GM19193 (cell line): ENCODE results near the gene CACNA1C.

ENCODE experiments used
- POLR2A ChIP-seq: IDR thresholded peaks from 4 replicates; pipeline ENCODE4 v1.6.1; 2011; ENCODE audit not compliant: insufficient read depth, insufficient read length; ENCODE audit errors: extremely low read depth

The CACNA1C gene

GRCh38 chr12:2240390-2240789, 187.6 kb downstream of the CACNA1C start:
- TF ChIP-seq POLR2A, result no peak

GRCh38 chr12:2240984-2241383, 188.2 kb downstream of the CACNA1C start:
- no peak for TF ChIP-seq POLR2A

- no peak for TF ChIP-seq POLR2A
These were observed 189.4 kb downstream of the CACNA1C start for GRCh38 chr12:2242216-2242615.

GRCh38 chr12:2242816-2243215, 190.0 kb downstream of the CACNA1C start:
- no peak for TF ChIP-seq POLR2A

DNA sequence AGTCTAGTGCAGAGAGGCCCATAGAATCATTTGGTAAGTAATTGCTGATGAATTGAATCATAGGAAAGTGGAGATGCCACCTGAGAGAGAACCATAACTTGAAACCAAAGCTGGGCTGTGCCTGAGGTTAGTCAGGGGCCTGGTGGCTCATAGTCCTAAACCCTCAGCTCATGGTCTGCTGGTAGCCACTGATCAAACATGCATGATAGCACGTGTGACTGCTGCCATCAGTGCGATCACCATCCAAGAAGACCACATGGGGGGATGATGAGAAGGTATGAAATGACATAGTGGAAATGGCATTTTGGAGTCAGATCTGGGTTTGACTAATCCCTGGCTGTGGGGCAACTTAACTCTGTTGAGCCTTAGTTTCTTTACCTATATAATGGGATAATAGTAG, 190.5 kb downstream of the CACNA1C start:
- no peak for TF ChIP-seq POLR2A

DNA sequence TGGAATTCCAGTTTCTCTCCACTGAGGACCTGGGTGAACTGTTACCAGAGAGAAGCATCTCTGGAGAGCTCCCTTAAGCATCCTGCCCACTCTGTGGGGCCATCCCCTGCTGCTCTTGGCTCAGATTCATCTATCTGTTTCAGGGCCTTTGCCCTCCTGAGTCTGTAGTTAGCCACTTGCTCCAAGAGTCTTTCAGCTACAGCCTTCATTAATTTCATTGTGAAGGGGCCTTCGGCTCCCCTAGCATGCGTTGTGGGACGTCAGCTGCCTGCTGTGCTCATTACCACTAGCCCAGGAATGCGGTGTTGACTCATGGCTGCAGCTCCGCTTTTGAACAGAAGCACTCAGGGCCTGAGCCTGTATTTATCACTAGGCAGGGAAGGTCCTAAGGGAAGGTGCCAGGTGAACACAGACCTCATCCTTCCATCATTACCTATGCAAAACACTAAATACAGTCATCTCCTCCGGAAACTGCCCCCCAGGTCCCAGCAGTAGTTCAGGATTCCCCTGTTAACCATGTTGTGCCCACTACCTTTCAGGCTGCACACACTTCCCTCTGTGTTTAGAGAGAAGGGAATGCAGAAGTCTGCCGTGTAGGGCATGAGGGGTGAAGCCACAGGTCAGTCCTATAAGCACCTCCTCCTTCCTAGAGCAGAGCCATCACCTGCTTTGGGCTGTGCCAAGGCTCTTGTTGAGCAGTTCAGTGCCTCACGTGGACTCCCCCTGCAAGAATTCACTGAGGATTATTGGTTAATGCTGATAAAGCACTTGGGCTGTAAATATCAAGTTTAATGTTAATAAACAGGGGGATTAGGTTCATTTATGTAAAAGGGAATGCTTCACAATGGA, 191.4 kb downstream of the CACNA1C start:
- TF ChIP-seq POLR2A, result no peak

GRCh38 chr12:2246358-2246757, 193.6 kb downstream of the CACNA1C start:
- no peak for TF ChIP-seq POLR2A

- TF ChIP-seq POLR2A, result no peak
These were observed 194.3 kb downstream of the CACNA1C start for GRCh38 chr12:2247120-2247519.

DNA sequence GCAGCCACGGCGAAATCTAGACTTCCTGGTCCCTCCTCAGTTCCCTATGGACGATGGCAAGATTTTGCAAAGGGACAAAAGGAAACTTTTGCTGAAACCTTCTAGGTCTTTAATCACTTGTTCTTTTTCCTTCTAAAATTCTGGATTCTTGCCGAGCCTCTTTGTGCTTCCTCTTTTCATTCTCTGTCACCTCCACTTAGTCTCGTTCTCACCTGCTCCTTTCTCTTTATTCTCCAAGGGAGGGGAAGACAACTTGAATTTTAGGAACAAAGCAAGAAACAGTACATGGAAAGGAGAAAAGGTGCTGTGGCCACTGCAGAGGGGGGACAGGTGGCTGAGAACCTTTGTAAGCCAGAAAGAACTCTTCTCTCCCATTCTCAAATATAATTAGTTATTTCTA, 194.8 kb downstream of the CACNA1C start:
- TF ChIP-seq POLR2A, result no peak

DNA sequence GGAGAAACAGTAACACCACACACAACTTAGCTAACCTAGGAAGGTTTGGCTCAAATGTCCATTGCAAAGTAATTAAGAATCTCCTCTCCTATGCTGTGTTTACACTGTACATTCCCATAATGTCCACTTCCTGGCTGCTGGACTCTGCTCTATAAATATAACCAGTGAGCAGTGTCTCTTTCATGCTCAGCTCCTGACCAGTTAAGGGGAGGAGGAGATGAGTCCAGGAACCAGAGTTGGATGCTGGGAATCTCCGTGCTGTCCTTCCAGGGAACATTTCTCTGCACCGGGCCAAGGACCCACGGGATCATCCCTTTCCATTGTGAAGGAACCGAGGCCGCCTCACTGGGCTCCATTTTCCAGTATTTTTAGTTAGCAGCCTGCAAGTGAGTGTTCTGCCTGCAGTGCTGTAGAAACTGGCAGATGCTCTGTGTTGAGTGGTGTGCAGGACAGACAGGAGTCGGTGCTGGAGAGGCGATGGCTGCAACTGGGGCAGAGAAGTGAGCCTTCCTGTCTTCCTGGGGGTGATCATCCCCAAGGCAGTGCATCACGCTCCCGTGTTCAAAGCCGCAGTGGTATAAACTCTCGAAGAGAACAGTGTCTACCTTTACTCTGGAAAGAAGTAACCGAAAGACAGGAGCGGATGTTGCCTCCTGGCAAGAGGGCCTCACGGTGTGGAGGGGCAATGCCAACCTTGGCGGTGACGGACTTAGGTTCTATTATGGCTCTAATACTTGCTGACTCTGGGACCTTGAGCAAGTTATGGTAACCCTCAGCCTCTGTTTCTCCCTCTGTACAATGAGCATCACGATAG, 195.5 kb downstream of the CACNA1C start:
- TF ChIP-seq POLR2A, result no peak

DNA sequence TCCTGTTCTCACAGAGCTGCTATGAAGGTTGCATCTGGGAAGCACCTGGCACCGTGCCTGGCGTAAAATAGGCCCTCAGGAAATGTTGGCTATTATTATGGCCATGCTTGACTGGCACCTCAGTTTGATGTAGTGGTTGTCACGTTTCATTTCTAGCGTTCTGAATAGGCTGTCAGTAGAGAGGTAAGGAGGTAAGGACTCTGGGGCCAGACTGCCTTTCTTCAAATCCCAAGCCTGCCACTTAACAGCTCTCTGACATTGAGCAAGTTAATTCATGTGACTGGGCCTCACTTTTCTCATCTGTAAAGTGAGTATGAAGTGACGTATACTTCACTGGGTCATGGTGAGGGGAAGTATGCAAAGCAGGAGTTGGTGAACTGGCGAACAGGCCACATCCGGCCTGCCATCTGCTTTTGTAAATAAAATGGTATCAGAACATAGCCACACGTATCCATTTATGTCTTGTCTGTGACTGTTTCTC, 196.2 kb downstream of the CACNA1C start:
- TF ChIP-seq POLR2A, result no peak

DNA sequence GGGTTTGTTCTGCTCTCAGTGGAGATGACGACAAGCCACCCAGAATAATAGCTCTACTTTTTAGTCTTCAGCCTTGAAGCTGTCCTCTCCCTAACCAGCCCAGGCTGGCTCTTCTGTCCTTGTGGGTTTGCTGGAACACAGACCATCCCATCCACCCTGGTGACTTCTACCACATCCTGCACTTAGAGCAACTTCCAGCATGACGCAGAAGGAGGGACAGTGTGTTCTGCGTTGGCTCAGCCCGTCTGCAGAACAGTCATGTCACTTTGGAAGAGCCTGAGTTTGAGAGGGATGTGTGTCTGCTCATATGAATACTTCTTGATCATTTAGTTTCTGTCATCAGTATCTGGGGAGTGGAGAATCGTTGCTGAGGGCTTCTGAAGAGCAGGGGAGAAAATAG, 198.0 kb downstream of the CACNA1C start:
- no peak for TF ChIP-seq POLR2A

- TF ChIP-seq POLR2A, result no peak
These were observed 198.9 kb downstream of the CACNA1C start for GRCh38 chr12:2251526-2252209.

GRCh38 chr12:2255311-2255710, 202.5 kb downstream of the CACNA1C start:
- TF ChIP-seq POLR2A, result no peak

- TF ChIP-seq POLR2A, result no peak
These were observed 203.7 kb downstream of the CACNA1C start for GRCh38 chr12:2256453-2256852.
